Endodermal cell (in vitro differentiated cells): ENCODE data around the gene ASXL2. TPM values are rescaled to one million over a fixed set of nuclear protein-coding genes. Genes with fewer than 3 reads are reported as not detected.

Experiments
- DNase-seq: peaks from one replicate; pipeline ENCODE4 v3.0.0-alpha.2; 2017
- H3K27ac ChIP-seq: 2 replicates; pipeline ENCODE4 v1.5.1; 2013; ENCODE audit warnings: mild to moderate bottlenecking, low read depth, low read length, moderate library complexity
- H3K27me3 ChIP-seq: 2 replicates; pipeline ENCODE4 v1.6.1; 2013; ENCODE audit warnings: mild to moderate bottlenecking, low read length, moderate library complexity; ENCODE audit not compliant: insufficient read depth, control insufficient read depth, poor library complexity, severe bottlenecking
- H3K36me3 ChIP-seq: 2 replicates; pipeline ENCODE4 v1.7.0; 2013; ENCODE audit warnings: mild to moderate bottlenecking, low read length, moderate library complexity; ENCODE audit not compliant: control insufficient read depth, insufficient read depth
- H3K4me1 ChIP-seq: one replicate; pipeline ENCODE4 v1.7.0; 2013; ENCODE audit warnings: low read length; ENCODE audit not compliant: control insufficient read depth, insufficient read depth
- H3K4me3 ChIP-seq: 2 replicates; pipeline ENCODE4 v1.5.1; 2013; ENCODE audit warnings: mild to moderate bottlenecking, low read length, moderate library complexity
- H3K9ac ChIP-seq: 2 replicates; pipeline ENCODE4 v1.6.1; 2013; ENCODE audit warnings: mild to moderate bottlenecking, low read length, moderate library complexity; ENCODE audit not compliant: poor library complexity, severe bottlenecking; ENCODE audit errors: extremely low read depth
- H3K9me3 ChIP-seq: 2 replicates; pipeline ENCODE4 v1.6.1; 2013; ENCODE audit warnings: mild to moderate bottlenecking, low read length, moderate library complexity; ENCODE audit not compliant: control insufficient read depth
- H3K27ac Mint-ChIP-seq: 2 replicates; pipeline ENCODE4 v1.8.0; 2020; ENCODE audit warnings: mixed read lengths
- H3K27me3 Mint-ChIP-seq: 2 replicates; pipeline ENCODE4 v1.8.0; 2021; ENCODE audit warnings: mild to moderate bottlenecking, mixed read lengths; ENCODE audit not compliant: insufficient read depth
- H3K36me3 Mint-ChIP-seq: 2 replicates; pipeline ENCODE4 v1.8.0; 2020; ENCODE audit warnings: low read depth, mixed read lengths
- H3K4me1 Mint-ChIP-seq: 2 replicates; pipeline ENCODE4 v1.8.0; 2020; ENCODE audit warnings: mixed read lengths
- H3K4me3 Mint-ChIP-seq: 2 replicates; pipeline ENCODE4 v1.8.0; 2020; ENCODE audit warnings: mild to moderate bottlenecking, moderate library complexity, mixed read lengths
- H3K9me3 Mint-ChIP-seq: 2 replicates; pipeline ENCODE4 v1.8.0; 2020; ENCODE audit warnings: mild to moderate bottlenecking, mixed read lengths
- WGBS, 2 experiments: methylation state at CpG; one replicate each; pipeline versions ENCODE4 v1.1.5 to v1.1.7; 2013; ENCODE audit warnings: missing lambda C conversion rate in 2 of 2, mixed read lengths in 1 of 2; ENCODE audit not compliant: insufficient coverage in 1 of 2, insufficient read length in 1 of 2; 5-methylcytosine and 5-hydroxymethylcytosine counted together
- total RNA-seq, 2 donors: library from RNA; stranded (reverse); fragmentation: NEBNext Ultra II Directional in 1 of 2; extraction: Animal tissue kit (Norgen Biotek cat#: 25700) in 1 of 2; gene quantifications; 2 replicates in 1 of 2; 3 replicates in 1 of 2; pipeline ENCODE4 v1.2.1, GENCODE V29; 2021
- TF ChIP-seq, protein P1 (sequence below): fragments of 200-600 bp; sonication (generic); conservative IDR thresholded peaks from 2 replicates; pipeline ENCODE4 v1.5.0; 2021; ENCODE audit warnings: antibody characterized with exemption, mild to moderate bottlenecking

Gene ASXL2
- total RNA-seq, 2 donors from 2014 or later = 33.2 to 41.7 TPM

- H3K4me3 Mint-ChIP-seq = no peak overlapping the region
- no peaks in the 10 kb centered on the region for H3K27me3 Mint-ChIP-seq
- Histone ChIP-seq H3K36me3 (peaks cover 35% of the 10 kb centered on the region), H3K4me3 (no peak overlapping the region), H3K27ac (no peak overlapping the region), H3K27me3 (no peaks in the 10 kb centered on the region), H3K9ac (no peak overlapping the region), H3K4me1 (peaks cover 8% of the 10 kb centered on the region), H3K9me3 (no peaks in the 10 kb centered on the region)
- peaks cover 12% of the 10 kb centered on the region for H3K4me1 Mint-ChIP-seq
- peaks cover 50% of the 10 kb centered on the region for H3K36me3 Mint-ChIP-seq
- no peak overlapping the region for H3K27ac Mint-ChIP-seq
- no peak for DNase-seq
- TF ChIP-seq, protein P1, sequence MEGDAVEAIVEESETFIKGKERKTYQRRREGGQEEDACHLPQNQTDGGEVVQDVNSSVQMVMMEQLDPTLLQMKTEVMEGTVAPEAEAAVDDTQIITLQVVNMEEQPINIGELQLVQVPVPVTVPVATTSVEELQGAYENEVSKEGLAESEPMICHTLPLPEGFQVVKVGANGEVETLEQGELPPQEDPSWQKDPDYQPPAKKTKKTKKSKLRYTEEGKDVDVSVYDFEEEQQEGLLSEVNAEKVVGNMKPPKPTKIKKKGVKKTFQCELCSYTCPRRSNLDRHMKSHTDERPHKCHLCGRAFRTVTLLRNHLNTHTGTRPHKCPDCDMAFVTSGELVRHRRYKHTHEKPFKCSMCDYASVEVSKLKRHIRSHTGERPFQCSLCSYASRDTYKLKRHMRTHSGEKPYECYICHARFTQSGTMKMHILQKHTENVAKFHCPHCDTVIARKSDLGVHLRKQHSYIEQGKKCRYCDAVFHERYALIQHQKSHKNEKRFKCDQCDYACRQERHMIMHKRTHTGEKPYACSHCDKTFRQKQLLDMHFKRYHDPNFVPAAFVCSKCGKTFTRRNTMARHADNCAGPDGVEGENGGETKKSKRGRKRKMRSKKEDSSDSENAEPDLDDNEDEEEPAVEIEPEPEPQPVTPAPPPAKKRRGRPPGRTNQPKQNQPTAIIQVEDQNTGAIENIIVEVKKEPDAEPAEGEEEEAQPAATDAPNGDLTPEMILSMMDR = no peak
- WGBS, 2 experiments = 98 to 100% methylated on average over 3 to 4 of the region's 4 CpGs
- no peaks in the 10 kb centered on the region for H3K9me3 Mint-ChIP-seq
These were observed 83.6 kb downstream of the ASXL2 start for GRCh38 chr2:25794544-25795276.

- Histone ChIP-seq H3K9ac (no peak overlapping the region), H3K4me3 (no peak overlapping the region), H3K36me3 (peaks cover 36% of the 10 kb centered on the region), H3K4me1 (no peaks in the 10 kb centered on the region), H3K27me3 (no peaks in the 10 kb centered on the region), H3K9me3 (no peaks in the 10 kb centered on the region), H3K27ac (no peak overlapping the region)
- TF ChIP-seq, protein P1 = no peak
- Mint-ChIP-seq H3K9me3 (no peaks in the 10 kb centered on the region), H3K4me1 (peaks cover under 1% of the 10 kb centered on the region), H3K36me3 (peaks cover 31% of the 10 kb centered on the region), H3K4me3 (no peak overlapping the region), H3K27ac (no peak overlapping the region), H3K27me3 (no peaks in the 10 kb centered on the region)
- WGBS, 2 experiments = 99% methylated on average over 4 of the region's 5 CpGs; no CpG with 5 or more reads in 1 of the 2 experiments
- DNase-seq = no peak
These were observed 88.1 kb downstream of the ASXL2 start for GRCh38 chr2:25790074-25790790.

GRCh38 chr2:25788457-25788856, 89.8 kb downstream of the ASXL2 start:
- TF ChIP-seq, protein P1 = no peak
- H3K36me3 ChIP-seq = peaks cover 32% of the 10 kb centered on the region
- no peaks in the 10 kb centered on the region for H3K9me3 ChIP-seq
- 80 to 97% methylated on average over 1 to 3 of the region's 3 CpGs for WGBS, 2 experiments
- Mint-ChIP-seq H3K36me3 (peaks cover 30% of the 10 kb centered on the region), H3K9me3 (no peaks in the 10 kb centered on the region), H3K4me3 (no peak overlapping the region), H3K4me1 (no peaks in the 10 kb centered on the region), H3K27ac (no peak overlapping the region), H3K27me3 (no peaks in the 10 kb centered on the region)
- H3K27ac ChIP-seq = no peak overlapping the region
- no peaks in the 10 kb centered on the region for H3K27me3 ChIP-seq
- no peaks in the 10 kb centered on the region for H3K4me1 ChIP-seq
- no peak overlapping the region for H3K9ac ChIP-seq
- DNase-seq = no peak
- H3K4me3 ChIP-seq = no peak overlapping the region
